Stimulated activated CD8-positive, alpha-beta memory T cell treated with anti-CD3 and anti-CD28 coated beads, Interleukin-7, amount 100 ng/mL, for 48 hours (primary cell): Measurements from ENCODE around the gene CHST13.

ENCODE experiments used
- DNase-seq, 2 donors: peaks; one replicate each; pipeline ENCODE4 v3.0.0-alpha.2; 2020; ENCODE audit warnings: low read depth in 1 of 2; ENCODE audit errors: extremely low read depth in 1 of 2

Gene CHST13

GRCh38 chr3:126552688-126553283 lies 28.8 kb downstream of the CHST13 start:
- no peak for DNase-seq

GRCh38 chr3:126553284-126554084 lies 29.5 kb downstream of the CHST13 start:
- DNase-seq, result no peak

GRCh38 chr3:126554560-126555525 lies 30.9 kb downstream of the CHST13 start:
- no peak for DNase-seq

GRCh38 chr3:126555795-126556636 lies 32.1 kb downstream of the CHST13 start:
- DNase-seq, result no peak

- DNase-seq, result no peak
Measured at GRCh38 chr3:126556637-126557414, 32.9 kb downstream of the CHST13 start.

- no peak for DNase-seq
Measured at GRCh38 chr3:126557415-126557745, 33.4 kb downstream of the CHST13 start.

- DNase-seq, result no peak
Measured at GRCh38 chr3:126557761-126558160, 33.8 kb downstream of the CHST13 start.

GRCh38 chr3:126558336-126559071 lies 34.5 kb downstream of the CHST13 start, which contains the start of gene C3orf22:
Gene C3orf22, minus strand, starts transcription at chr3:126558932. Its CDS starts 5,542 bp downstream, at chr3:126553390.
- no peak for DNase-seq

GRCh38 chr3:126562737-126563276 lies 38.9 kb downstream of the CHST13 start:
- DNase-seq, result no peak

GRCh38 chr3:126567696-126568438 lies 43.9 kb downstream of the CHST13 start:
- DNase-seq, result no peak

- DNase-seq, result no peak
Measured at GRCh38 chr3:126568776-126569342, 44.9 kb downstream of the CHST13 start.

- DNase-seq, result no peak
Measured at GRCh38 chr3:126569390-126569975, 45.5 kb downstream of the CHST13 start.

- DNase-seq, result no peak
Measured at GRCh38 chr3:126570103-126570541, 46.2 kb downstream of the CHST13 start.

- no peak for DNase-seq
Measured at GRCh38 chr3:126571078-126571477, 47.1 kb downstream of the CHST13 start.

- DNase-seq, result no peak
Measured at GRCh38 chr3:126573492-126574117, 49.6 kb downstream of the CHST13 start.

GRCh38 chr3:126577261-126577660 lies 53.3 kb downstream of the CHST13 start:
- no peak for DNase-seq

GRCh38 chr3:126578702-126579101 lies 54.7 kb downstream of the CHST13 start:
- DNase-seq, result no peak
